SH-SY5Y (cell line): ENCODE data around the gene DNAI7.

Experiments used
- GATA2 ChIP-seq: IDR thresholded peaks from 2 replicates; pipeline ENCODE4 v1.6.1; 2011; ENCODE audit warnings: mild to moderate bottlenecking, low read depth, low read length
- GATA3 ChIP-seq: IDR thresholded peaks from 2 replicates; pipeline ENCODE4 v1.6.1; 2011; ENCODE audit warnings: low read depth, mild to moderate bottlenecking, low read length, moderate library complexity

DNA sequence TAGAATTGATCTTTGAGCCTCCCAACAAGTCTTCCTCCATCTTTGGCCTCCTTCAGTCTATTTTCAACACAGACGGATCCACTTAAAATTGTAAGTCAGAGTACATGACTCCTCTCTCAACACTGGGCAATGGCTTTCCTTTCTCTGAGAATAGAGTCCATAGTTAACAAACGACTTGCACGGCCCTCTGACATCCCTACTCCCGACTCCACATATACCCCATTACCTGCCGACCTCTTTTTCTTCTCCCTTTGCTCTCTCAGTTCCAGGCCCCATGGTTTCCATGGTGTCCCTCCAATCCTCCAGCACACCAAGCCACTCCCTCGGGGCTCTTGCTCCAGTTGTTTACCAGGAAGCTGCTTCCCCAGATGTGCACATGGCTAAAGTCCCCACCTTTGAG is 84.7 kb downstream of the DNAI7 start:
- TF ChIP-seq GATA2 (no peak), GATA3 (no peak)
